Measurements from ENCODE around the gene NDST1. TPM values are rescaled to one million over a fixed set of nuclear protein-coding genes. Genes with fewer than 3 reads are reported as not detected.

Gene NDST1
- total RNA-seq, result 79.0 and 119 TPM in 2 replicates

DNA sequence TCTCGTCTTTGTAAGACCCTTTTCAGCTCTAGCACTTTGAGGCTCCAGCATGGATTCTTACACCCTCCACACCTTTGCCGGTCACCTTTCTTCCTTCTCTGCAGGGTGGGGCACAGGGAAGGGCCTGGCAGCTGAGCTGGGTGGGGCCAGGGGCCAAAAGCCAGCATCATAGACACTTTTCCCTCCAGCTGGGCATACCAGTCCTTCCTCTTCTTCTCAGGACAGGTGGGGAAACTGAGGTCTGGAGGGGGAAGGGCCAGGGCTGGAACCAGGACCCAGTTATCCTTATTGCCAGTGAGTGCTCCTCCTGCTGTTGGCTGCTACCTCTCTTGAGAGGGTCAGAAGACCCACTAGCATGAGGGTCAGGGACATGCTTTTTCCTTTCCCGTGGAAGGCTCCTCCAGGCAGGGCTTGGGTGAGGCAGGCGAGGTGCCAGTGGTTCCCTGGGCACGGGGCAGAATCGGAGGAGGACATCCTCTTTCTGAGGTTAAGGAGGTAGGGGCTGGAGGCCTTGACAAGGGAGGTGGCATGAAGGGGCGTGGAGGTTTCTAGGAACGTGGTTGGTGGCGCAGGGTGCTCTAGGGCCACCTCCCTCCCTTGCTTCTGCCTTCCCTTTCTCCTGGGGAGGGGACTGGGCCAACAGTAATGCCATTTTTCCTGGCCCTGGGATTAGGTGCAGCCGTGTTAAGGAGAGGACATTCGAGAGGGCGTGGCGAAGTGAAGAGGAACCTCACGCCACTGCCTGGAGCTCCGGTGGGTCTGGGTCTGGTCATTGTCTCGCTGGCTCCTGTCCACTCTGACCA lies at the start of gene NDST1:
Gene NDST1, plus strand, starts transcription at position 658 of the 803 bp plus-strand sequence. CDS start 13,124 bp downstream, outside the sequence.

Other genes starting within 250 kb of the NDST1 start
- 1.6 and 3.3 TPM in 2 replicates for gene CAMK2A, start 218.4 kb upstream of the NDST1 start, total RNA-seq
- 60.5 and 118 TPM in 2 replicates for gene ARSI, start 205.2 kb upstream of the NDST1 start, total RNA-seq
- 14.6 and 35.4 TPM in 2 replicates for gene TCOF1, start 150.4 kb upstream of the NDST1 start, total RNA-seq
- gene CD74, start 95.2 kb upstream of the NDST1 start, total RNA-seq, result 0.89 and 1.1 TPM in 2 replicates
- 1,420 and 3,753 TPM in 2 replicates for gene RPS14, start 58.4 kb upstream of the NDST1 start, total RNA-seq
- 15.4 and 19.0 TPM in 2 replicates for gene SYNPO, start 132.5 kb downstream of the NDST1 start, total RNA-seq
- 0.30 and 0.32 TPM in 2 replicates for gene MYOZ3, start 153.1 kb downstream of the NDST1 start, total RNA-seq
- 23.2 and 29.2 TPM in 2 replicates for gene RBM22, start 192.9 kb downstream of the NDST1 start, total RNA-seq

Data from smooth muscle cell of the umbilical artery (primary cell).